Loucy (cell line): ENCODE data around the gene ACADVL.
"Not testable (repeated sequence)": the region's sequence is repeated elsewhere in the genome, so short reads cannot be mapped to it uniquely, and the experiment has no call there.

Experiments used
- EZH2phosphoT487 ChIP-seq: fragments of 200-600 bp; IDR thresholded peaks from 2 replicates; pipeline ENCODE4 v1.6.1; 2018; ENCODE audit warnings: antibody characterized with exemption, mild to moderate bottlenecking, moderate library complexity, borderline replicate concordance
- TF ChIP-seq, protein P1 (sequence below): fragments of 200-600 bp; sonication (generic); conservative IDR thresholded peaks from 2 replicates; pipeline ENCODE4 v1.5.1; 2014; ENCODE audit warnings: mild to moderate bottlenecking, antibody characterized with exemption, low read length

DNA sequence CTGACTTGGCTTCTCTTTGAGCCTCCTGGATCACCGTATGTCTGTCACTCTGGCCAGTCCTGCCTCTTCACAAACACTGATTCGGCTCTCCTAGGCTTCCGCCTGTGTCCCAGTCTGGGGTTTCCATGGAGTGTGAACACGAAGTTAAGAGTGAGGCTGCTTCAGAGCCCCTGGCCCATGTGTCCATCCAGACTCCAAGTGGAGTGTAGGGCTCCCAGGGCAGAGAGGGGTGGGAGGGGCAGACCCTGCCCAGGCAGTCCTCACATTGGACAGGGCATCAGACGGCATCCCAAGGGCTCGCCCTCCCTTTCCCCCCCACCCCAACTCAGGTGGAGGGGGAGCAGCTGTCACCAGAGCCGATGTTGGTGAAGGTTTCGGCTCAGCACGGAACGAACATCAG lies 24.1 kb downstream of the ACADVL start:
- TF ChIP-seq, protein P1, sequence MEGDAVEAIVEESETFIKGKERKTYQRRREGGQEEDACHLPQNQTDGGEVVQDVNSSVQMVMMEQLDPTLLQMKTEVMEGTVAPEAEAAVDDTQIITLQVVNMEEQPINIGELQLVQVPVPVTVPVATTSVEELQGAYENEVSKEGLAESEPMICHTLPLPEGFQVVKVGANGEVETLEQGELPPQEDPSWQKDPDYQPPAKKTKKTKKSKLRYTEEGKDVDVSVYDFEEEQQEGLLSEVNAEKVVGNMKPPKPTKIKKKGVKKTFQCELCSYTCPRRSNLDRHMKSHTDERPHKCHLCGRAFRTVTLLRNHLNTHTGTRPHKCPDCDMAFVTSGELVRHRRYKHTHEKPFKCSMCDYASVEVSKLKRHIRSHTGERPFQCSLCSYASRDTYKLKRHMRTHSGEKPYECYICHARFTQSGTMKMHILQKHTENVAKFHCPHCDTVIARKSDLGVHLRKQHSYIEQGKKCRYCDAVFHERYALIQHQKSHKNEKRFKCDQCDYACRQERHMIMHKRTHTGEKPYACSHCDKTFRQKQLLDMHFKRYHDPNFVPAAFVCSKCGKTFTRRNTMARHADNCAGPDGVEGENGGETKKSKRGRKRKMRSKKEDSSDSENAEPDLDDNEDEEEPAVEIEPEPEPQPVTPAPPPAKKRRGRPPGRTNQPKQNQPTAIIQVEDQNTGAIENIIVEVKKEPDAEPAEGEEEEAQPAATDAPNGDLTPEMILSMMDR, result not testable (repeated sequence)
- TF ChIP-seq EZH2phosphoT487, result not testable (repeated sequence)
